PFSK-1 (cell line): ENCODE measurements around the gene RNF17.

Experiments used
- FOXP2 ChIP-seq: optimal IDR thresholded peaks from 2 replicates; pipeline ENCODE3; 2011; ENCODE audit warnings: borderline replicate concordance, control low read depth, inconsistent platforms; ENCODE audit not compliant: insufficient read depth; ENCODE audit errors: extremely low read length, extremely low read depth
- POLR2AphosphoS5 ChIP-seq: IDR thresholded peaks from 2 replicates; pipeline ENCODE4 v1.6.1; 2012; ENCODE audit warnings: low read depth, mild to moderate bottlenecking, control low read depth, low read length, moderate library complexity
- SIN3A ChIP-seq: IDR thresholded peaks from 2 replicates; pipeline ENCODE4 v1.6.1; 2012; ENCODE audit warnings: mild to moderate bottlenecking, low read length, moderate library complexity, borderline replicate concordance; ENCODE audit not compliant: insufficient read depth
- TAF1 ChIP-seq: IDR thresholded peaks from 2 replicates; pipeline ENCODE4 v1.6.1; 2012; ENCODE audit warnings: low read length, control low read depth, borderline replicate concordance; ENCODE audit not compliant: insufficient read depth
- TF ChIP-seq, protein P1 (sequence below), 2 experiments: IDR thresholded peaks; 2 replicates each; pipeline versions ENCODE4 v1.6.1 to v1.8.0; 2011 to 2012; ENCODE audit warnings: low read depth in 2 of 2, low read length in 2 of 2, control low read depth in 1 of 2, inconsistent platforms in 1 of 2, mild to moderate bottlenecking in 1 of 2, moderate library complexity in 1 of 2; ENCODE audit not compliant: insufficient read depth in 1 of 2

The RNF17 gene

DNA sequence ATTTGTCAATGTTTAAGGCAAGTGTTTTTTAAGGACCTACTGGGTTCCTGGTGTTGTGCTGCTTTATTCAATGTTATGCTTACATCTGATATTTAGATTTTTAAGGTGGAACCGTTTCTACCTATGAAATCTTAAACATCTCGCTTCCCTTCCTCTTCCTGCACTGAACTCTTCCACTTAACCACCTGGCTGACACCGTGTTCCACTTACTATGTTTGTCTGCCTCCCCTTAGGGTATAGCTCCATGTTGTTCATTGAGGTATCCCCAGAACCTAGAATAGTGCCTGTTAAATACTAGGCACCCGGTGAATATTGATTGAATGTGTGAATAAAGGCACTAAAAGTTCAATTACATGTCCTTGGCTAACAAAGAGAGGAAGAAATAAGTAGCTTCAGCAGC is 104.9 kb downstream of the RNF17 start:
- TF ChIP-seq POLR2AphosphoS5 = no peak
- TF ChIP-seq, protein P1, sequence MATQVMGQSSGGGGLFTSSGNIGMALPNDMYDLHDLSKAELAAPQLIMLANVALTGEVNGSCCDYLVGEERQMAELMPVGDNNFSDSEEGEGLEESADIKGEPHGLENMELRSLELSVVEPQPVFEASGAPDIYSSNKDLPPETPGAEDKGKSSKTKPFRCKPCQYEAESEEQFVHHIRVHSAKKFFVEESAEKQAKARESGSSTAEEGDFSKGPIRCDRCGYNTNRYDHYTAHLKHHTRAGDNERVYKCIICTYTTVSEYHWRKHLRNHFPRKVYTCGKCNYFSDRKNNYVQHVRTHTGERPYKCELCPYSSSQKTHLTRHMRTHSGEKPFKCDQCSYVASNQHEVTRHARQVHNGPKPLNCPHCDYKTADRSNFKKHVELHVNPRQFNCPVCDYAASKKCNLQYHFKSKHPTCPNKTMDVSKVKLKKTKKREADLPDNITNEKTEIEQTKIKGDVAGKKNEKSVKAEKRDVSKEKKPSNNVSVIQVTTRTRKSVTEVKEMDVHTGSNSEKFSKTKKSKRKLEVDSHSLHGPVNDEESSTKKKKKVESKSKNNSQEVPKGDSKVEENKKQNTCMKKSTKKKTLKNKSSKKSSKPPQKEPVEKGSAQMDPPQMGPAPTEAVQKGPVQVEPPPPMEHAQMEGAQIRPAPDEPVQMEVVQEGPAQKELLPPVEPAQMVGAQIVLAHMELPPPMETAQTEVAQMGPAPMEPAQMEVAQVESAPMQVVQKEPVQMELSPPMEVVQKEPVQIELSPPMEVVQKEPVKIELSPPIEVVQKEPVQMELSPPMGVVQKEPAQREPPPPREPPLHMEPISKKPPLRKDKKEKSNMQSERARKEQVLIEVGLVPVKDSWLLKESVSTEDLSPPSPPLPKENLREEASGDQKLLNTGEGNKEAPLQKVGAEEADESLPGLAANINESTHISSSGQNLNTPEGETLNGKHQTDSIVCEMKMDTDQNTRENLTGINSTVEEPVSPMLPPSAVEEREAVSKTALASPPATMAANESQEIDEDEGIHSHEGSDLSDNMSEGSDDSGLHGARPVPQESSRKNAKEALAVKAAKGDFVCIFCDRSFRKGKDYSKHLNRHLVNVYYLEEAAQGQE (IDR thresholded peaks at IDR 0.05; ENCODE audit: insufficient read depth in 1 of 2, low read depth in 2 of 2, low read length in 2 of 2) = no peak
- TF ChIP-seq TAF1 = no peak
- no peak for TF ChIP-seq SIN3A
- no peak for TF ChIP-seq FOXP2

DNA sequence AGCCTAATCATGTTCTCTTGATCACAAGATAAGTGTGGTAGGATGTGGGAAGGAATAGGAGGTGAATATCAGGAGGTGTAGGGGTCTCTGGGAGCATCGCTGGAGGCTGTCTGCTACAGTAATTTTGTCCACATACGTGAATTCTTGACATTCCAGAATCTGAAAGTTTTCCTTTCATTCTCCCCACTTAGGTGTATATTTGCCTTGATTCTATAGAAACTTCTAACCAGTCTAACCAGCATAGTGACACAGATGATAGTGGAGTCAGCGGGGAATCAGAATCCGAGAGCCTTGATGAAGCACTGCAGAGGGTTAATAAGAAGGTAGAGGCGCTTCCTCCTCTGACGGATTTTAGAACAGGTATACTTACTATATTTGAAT is 106.4 kb downstream of the RNF17 start:
- TF ChIP-seq FOXP2 = no peak
- TF ChIP-seq, protein P1 (IDR thresholded peaks at IDR 0.05; ENCODE audit: insufficient read depth in 1 of 2, low read depth in 2 of 2, low read length in 2 of 2) = no peak
- TF ChIP-seq POLR2AphosphoS5 = no peak
- TF ChIP-seq SIN3A = no peak
- TF ChIP-seq TAF1 = no peak

DNA sequence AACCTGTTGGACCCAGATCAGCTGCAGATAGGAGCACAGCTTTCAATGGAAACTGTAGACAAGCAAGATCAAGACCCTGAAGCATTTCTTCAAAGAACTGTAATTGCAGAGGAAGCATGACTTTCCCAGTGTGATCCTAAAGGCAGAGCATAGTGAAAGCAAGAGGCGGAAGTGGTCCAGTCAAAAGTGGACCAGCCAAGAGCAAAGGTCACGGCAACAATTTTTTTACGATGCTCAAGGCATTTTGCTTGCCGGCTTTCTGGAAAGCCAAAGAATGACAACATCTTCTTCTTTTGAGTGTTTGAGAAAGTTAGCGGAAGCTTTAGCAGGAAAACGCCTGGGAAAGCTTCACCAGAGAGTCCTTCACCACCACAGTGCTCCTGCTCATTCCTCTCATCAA is 111.6 kb downstream of the RNF17 start:
- TF ChIP-seq FOXP2 (no peak), TAF1 (no peak), SIN3A (no peak), POLR2AphosphoS5 (no peak)
- TF ChIP-seq, protein P1 (IDR thresholded peaks at IDR 0.05; ENCODE audit: insufficient read depth in 1 of 2, low read depth in 2 of 2, low read length in 2 of 2) = no peak

DNA sequence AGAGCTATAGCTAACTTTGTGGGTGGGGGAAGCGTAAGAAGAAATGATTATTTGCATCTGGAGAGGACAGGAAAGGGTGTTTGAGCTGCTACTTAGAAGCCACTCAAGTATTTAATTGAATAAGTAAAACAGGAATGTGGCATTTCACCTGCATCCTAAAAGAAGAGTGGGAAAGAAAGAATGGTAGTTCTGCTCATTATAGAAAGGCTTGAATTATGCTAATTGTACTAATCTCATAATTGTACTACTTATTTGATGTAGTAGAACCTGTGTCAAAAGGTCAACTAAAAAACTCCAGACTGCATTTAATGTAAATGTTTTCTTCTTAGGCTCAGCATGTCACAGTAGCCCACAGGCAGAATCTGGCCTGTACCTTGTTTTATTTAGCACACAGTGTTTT is 113.6 kb downstream of the RNF17 start:
- no peak for TF ChIP-seq TAF1
- TF ChIP-seq, protein P1 (IDR thresholded peaks at IDR 0.05; ENCODE audit: insufficient read depth in 1 of 2, low read depth in 2 of 2, low read length in 2 of 2) = no peak
- no peak for TF ChIP-seq POLR2AphosphoS5
- TF ChIP-seq SIN3A = no peak
- no peak for TF ChIP-seq FOXP2

DNA sequence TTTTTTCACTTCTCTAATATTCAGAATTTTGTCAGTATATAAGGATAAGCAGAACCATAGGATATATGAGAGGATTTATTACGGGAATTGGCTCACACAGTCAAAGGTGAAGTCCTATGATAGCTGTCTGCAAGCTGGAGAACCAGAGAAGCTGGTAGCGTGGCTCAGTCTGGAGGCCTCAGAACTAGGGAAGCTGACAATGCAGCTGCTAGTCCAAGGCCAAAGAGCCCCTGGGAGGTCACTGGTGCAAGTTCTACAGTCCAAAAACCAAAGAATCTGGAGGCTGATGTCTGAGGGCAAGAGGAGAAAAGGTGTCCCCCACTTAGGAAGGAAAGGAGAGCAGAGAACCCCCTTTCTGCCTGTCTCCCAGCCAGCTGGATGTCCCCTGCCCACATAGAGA is 114.4 kb downstream of the RNF17 start:
- TF ChIP-seq POLR2AphosphoS5 (no peak), TAF1 (no peak)
